Ovary (tissue), 9 donors: ENCODE results near the gene CBLN2. TPM values are rescaled to one million over a fixed set of nuclear protein-coding genes. Genes with fewer than 3 reads are reported as not detected.

Source experiments
- DNase-seq, 5 donors: peaks; one replicate each; pipeline ENCODE4 v3.0.0-alpha.2; 2019 to 2020
- H3K27ac ChIP-seq, 2 donors: fragments of 200-600 bp; one replicate each; pipeline versions ENCODE4 v1.5.1 to v1.8.0; 2019 to 2022
- H3K27me3 ChIP-seq: fragments of 200-600 bp; one replicate; pipeline ENCODE4 v1.8.0; 2022
- H3K36me3 ChIP-seq: fragments of 200-600 bp; sonication (generic); one replicate; pipeline ENCODE4 v1.5.1; 2019
- H3K4me1 ChIP-seq: one replicate; pipeline ENCODE4 v1.8.1; 2013; ENCODE audit warnings: mild to moderate bottlenecking, moderate library complexity; ENCODE audit not compliant: insufficient read depth
- H3K4me3 ChIP-seq: fragments of 200-600 bp; sonication (generic); one replicate; pipeline ENCODE4 v1.5.1; 2017
- H3K9me3 ChIP-seq, 2 donors: fragments of 200-600 bp in 1 of 2; sonication (generic) in 1 of 2; one replicate each; pipeline versions ENCODE4 v1.5.1 to v1.8.1; 2013 to 2019; ENCODE audit warnings: mild to moderate bottlenecking in 1 of 2, moderate library complexity in 1 of 2
- CTCF ChIP-seq, 3 donors: fragments of 450-650 bp in 2 of 3; fragments of 200-600 bp in 1 of 3; IDR thresholded peaks; one replicate each; pipeline versions ENCODE4 v1.5.1 to v1.8.0; 2016 to 2022; ENCODE audit warnings: antibody characterized with exemption in 3 of 3, mild to moderate bottlenecking in 1 of 3
- EP300 ChIP-seq: sonication (generic); formaldehyde crosslinking; IDR thresholded peaks from one replicate; pipeline ENCODE4 v1.6.1; 2017; ENCODE audit warnings: antibody characterized with exemption
- POLR2A ChIP-seq: fragments of 450-650 bp; IDR thresholded peaks from one replicate; pipeline ENCODE4 v1.6.1; 2017; ENCODE audit warnings: antibody characterized with exemption, mild to moderate bottlenecking, moderate library complexity
- WGBS, 3 donors: extraction: QIAGEN DNeasy Blood & Tissue Kit in 1 of 3; methylation state at CpG; one replicate each; pipeline versions ENCODE4 v1.1.5 to v1.1.7; 2013 to 2017; 5-methylcytosine and 5-hydroxymethylcytosine counted together
- intact Hi-C, 4 donors: fragments of 100-400 bp; cut with DNase I; formaldehyde crosslinking; loops; one replicate each; pipeline versions ENCODE4 v1.11.0 to v1.15.1; 2022 to 2023
- polyA plus RNA-seq, 2 donors: library from polyadenylated mRNA; stranded (reverse); fragments of 200-250 nt in 1 of 2; fragments of 350-450 nt in 1 of 2; fragmentation: Illumina TruSeq in 1 of 2; extraction: RNeasy Lipid Tissue Mini Kit (QIAGEN cat#74804) in 1 of 2; gene quantifications; one replicate each; pipeline ENCODE4 v1.2.3, GENCODE V29; 2013 to 2014
- total RNA-seq, 7 donors: library from RNA; depleted of rRNA in 2 of 7; stranded (reverse); fragments of >200 nt in 2 of 7; fragmentation: NEBNext Ultra II Directional in 3 of 7; extraction: Animal tissue kit (Norgen Biotek cat#: 25700) in 3 of 7; gene quantifications; one replicate each; pipeline versions ENCODE4 v1.1.0 to v1.2.4, GENCODE V29; 2016 to 2023
- donor health status: DM: no; HTN: no; CAD: no; lungs with moderate emphysema.
- donor health status: DM: no; HTN: no; CAD: no.
- donor health status: Bipolar disorder and iron deficiency.
- donor health status: DM: yes; HTN: yes; CAD: no.
- donor health status: DM: no; HTN: no; CAD: no.
- donor health status: DM: yes; HTN: yes; CAD: no.

The CBLN2 gene
- total and polyA plus RNA-seq, 9 donors, result 0.11 to 0.43 TPM; not detected in 7

GRCh38 chr18:72572896-72573295 lies 28.8 kb upstream of the CBLN2 start:
- Histone ChIP-seq H3K4me1 (no peaks in the 10 kb centered on the region), H3K27ac (no peak overlapping the region), H3K36me3 (no peaks in the 10 kb centered on the region), H3K27me3 (no peaks in the 10 kb centered on the region), H3K9me3 (no peaks in the 10 kb centered on the region), H3K4me3 (no peak overlapping the region)
- TF ChIP-seq CTCF (IDR thresholded peaks at IDR 0.05) (no peak), POLR2A (no peak), EP300 (no peak)
- 52 to 68% (median 61%) methylated on average over 2 of the region's 2 CpGs for WGBS, 3 donors
- DNase-seq, result no peak
- intact Hi-C loops, result no loop called here

- no peaks in the 10 kb centered on the region for H3K9me3 ChIP-seq
- 78 to 88% (median 86%) methylated on average over 3 of the region's 3 CpGs for WGBS, 3 donors
- intact Hi-C loops, result no loop called here
- no peak overlapping the region for H3K27ac ChIP-seq
- no peak for DNase-seq
- H3K27me3 ChIP-seq, result no peaks in the 10 kb centered on the region
- H3K4me3 ChIP-seq, result no peak overlapping the region
- no peaks in the 10 kb centered on the region for H3K36me3 ChIP-seq
- no peaks in the 10 kb centered on the region for H3K4me1 ChIP-seq
- TF ChIP-seq POLR2A (no peak), CTCF (IDR thresholded peaks at IDR 0.05) (no peak), EP300 (no peak)
Observed at GRCh38 chr18:72566290-72566689, 22.1 kb upstream of the CBLN2 start.

GRCh38 chr18:72555968-72556367 lies 11.8 kb upstream of the CBLN2 start:
- intact Hi-C loops, result no loop called here
- H3K36me3 ChIP-seq, result no peaks in the 10 kb centered on the region

GRCh38 chr18:72555101-72555500 lies 11.0 kb upstream of the CBLN2 start:
- 47 to 53% (median 50%) methylated on average over 7 of the region's 7 CpGs for WGBS, 3 donors
- TF ChIP-seq POLR2A (no peak), CTCF (IDR thresholded peaks at IDR 0.05) (no peak), EP300 (no peak)

More at GRCh38 chr18:72555968-72556367, 11.8 kb upstream of the CBLN2 start:
- TF ChIP-seq EP300 (no peak), POLR2A (no peak), CTCF (IDR thresholded peaks at IDR 0.05) (no peak)
- 57 to 59% (median 59%) methylated on average over 1 of the region's 1 CpG for WGBS, 3 donors
- Histone ChIP-seq H3K4me1 (no peaks in the 10 kb centered on the region), H3K27me3 (no peaks in the 10 kb centered on the region), H3K4me3 (no peak overlapping the region), H3K9me3 (no peaks in the 10 kb centered on the region), H3K27ac (no peak overlapping the region)
- DNase-seq, result no peak

More at GRCh38 chr18:72555101-72555500, 11.0 kb upstream of the CBLN2 start:
- no peak for DNase-seq
- intact Hi-C loops, result no loop called here
- no peak overlapping the region for H3K4me3 ChIP-seq
- no peaks in the 10 kb centered on the region for H3K36me3 ChIP-seq
- no peaks in the 10 kb centered on the region for H3K9me3 ChIP-seq
- no peaks in the 10 kb centered on the region for H3K4me1 ChIP-seq
- no peak overlapping the region for H3K27ac ChIP-seq
- H3K27me3 ChIP-seq, result no peaks in the 10 kb centered on the region
